Right kidney (tissue), 9 donors: ENCODE measurements around the gene UCP1.

Source experiments
- DNase-seq: peaks from one replicate; pipeline ENCODE4 v3.0.0-alpha.2; 2016
- long read RNA-seq, 8 donors: transcript quantifications; one replicate each; lab custom pipeline, GENCODE V29; 2026

Gene UCP1, protein sequence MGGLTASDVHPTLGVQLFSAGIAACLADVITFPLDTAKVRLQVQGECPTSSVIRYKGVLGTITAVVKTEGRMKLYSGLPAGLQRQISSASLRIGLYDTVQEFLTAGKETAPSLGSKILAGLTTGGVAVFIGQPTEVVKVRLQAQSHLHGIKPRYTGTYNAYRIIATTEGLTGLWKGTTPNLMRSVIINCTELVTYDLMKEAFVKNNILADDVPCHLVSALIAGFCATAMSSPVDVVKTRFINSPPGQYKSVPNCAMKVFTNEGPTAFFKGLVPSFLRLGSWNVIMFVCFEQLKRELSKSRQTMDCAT
- long read RNA-seq, donor 1 = 0 reads
- long read RNA-seq, donor 2 = 0 reads
- long read RNA-seq, donor 3 = 0 reads
- long read RNA-seq, donor 4 = 0 reads
- long read RNA-seq, donor 5 = 0 reads
- long read RNA-seq, donor 6 = 0 reads
- long read RNA-seq, donor 7 = 0 reads
- long read RNA-seq, donor 8 = 0 reads

DNA sequence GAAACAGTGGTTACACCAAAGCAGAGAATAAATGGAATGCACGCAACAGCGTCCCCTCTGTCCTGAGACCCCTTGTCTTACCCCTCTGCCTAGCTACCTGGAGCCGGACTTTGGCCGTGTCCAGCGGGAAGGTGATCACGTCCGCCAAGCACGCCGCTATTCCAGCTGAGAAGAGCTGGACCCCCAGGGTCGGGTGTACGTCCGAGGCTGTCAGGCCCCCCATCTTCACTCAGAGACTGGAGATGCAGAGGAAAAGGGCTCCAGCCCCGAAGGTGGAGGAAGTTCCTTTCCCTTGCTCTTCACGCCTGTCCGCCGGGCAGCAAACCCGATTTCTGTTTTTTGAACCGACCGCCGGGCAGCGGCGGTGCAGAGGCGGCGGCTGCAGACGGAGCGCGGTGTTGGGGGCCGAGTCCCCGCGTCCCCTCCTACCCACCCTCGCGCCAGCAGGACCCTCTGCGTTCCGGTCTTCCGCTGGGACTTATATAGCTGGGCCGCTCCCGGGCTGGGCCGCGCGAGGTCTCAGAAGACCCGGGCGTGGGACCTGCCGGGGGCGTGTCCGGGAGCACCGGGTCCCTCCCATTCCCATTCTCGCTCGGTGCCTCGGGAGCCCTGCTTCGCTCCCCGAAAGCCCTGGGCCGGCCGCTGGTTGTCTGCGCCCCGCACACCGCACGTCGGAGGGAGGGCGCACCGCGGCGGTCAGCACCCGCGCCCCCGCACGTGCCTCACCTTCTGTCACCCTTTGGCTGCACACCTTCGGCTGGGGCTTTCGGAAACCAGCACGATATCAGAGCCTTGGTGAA is at the start of gene UCP1:
Gene UCP1, minus strand, starts transcription at position 455 of the 800 bp plus-strand sequence. Its CDS starts 232 bp downstream, at position 223.
- DNase-seq = peak; percentile 78

DNA sequence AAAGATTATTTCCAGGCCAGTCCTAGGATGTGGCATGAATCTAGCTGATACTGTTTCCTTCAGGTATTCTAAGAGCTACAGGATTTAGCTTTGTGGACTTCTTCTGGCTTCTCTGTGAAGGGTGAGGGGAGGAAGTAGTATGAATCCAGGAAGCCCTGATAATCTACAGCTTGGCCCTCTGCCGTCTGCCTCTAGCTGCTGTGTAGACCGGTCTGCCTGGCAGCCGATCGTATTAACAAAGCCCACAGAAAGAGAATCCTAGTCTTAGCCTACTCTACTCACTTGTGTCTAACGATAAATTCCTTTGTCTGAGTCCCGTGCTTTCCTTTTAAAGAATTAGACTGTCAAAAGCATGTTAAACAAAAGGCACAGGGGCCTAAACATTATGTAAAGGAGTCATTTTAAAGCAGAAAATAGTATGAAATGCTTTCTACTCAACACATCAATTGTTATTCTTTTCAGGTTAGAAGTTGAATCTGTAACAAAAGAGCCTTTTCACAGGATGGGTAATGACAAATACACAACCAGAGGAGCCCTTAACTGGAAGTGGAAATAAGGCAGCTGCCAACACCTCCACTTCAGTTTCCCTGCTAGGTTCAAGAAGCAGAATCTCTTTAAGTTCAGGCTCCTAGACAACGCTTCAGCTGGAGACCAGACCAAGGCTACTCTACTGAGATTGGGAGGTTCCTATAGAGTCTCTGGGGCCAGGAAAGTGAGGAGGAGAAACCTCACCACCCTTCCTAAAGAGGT is 48.9 kb upstream of the UCP1 start:
- no peak for DNase-seq

DNA sequence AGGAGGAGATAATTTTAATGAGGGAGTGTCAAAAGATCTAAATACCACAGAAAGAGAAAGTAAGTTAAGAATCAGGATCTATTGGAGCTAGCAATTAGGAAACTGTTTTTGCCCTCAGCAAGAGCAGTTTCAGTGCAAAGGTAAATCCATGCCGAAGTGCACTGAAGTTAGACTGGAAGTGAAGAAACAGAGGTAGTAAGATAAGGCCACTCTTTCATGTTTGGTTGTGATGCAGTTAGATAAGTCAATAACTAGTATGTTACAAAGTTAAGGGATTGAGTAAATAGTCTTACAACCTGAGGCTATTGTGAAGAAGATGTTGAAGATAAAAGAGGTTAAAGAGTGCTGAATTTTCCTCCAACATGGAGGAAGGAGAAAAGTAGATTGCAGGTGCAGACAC is 46.7 kb upstream of the UCP1 start:
- no peak for DNase-seq

DNA sequence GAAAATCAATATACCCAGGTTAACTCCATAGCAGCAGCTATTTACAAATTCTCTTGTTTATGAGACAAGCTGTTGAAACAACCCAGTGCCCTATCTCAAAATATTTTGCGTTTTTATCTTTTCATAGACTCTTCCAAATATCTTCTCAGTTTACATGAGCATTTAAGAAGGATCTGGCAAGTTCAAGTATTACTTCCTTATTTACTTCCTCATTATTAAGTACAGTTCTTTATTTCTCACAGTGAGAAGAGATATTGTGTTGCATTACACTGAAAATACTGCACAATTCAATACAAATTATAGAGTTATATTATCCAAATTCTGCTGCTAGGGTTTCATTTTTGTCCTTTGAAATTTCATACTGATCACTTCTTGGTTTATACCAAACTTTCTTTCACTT is 43.6 kb upstream of the UCP1 start:
- no peak for DNase-seq

DNA sequence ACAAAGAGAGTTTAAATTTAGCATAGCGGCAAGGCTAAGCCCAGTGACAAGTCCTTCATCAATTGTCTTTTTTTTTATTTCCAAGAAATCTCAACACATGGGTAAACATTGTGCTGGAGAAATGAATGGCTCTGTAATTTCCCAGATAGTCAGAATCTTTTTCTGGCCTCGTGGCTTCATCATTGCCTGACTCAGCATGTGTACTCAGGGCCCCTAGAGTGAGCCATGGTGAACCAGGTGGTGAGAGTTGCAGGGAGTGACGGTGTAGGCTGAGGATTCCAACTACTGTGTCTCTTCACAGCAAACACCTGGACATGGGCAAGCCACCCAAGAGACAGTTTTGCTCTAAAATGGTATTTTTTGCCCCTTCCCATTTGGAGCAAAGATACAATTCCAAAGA is 43.1 kb upstream of the UCP1 start:
- DNase-seq = no peak

DNA sequence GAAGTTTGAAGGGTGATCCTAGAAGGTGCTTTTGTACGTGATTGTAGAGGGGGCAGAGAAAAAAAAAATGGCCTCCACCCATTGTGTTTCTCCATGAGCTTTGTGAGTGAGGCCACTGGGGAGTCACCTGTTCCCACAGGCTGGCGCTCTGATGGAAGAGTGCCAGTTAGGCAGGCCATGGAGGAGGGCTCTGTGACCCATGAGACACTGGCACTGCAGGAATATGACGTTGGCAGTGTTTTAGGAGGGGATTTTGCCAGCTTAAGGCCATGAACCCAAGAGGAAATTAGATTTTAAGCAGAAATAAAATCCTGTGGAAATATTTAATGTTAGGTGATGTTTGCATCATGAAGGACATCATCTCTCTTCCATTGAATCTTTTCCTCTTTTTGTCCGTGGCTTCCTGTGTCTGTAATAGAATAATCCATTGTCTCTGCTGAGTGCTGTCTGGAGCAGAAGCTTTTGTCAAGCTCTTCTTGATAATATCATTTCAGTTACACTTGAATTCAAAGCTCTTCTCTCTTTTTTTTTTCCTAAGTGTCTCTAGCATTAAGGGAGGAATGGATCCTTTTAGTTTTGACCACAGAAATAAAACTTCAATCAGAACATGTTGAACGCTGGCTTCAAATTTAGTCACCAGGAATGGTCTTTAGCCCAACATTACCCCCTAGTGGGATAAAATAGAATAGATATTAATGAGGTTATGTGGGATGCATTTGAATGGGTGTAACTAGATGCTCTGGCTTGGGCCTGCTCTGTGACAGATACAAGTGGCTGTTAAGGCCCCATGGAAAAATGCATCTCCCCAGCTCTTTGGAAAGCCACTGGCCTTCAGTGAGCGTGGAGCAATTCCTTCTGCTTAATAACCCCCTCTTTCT is 41.0 kb upstream of the UCP1 start:
- DNase-seq = peak; percentile 42

DNA sequence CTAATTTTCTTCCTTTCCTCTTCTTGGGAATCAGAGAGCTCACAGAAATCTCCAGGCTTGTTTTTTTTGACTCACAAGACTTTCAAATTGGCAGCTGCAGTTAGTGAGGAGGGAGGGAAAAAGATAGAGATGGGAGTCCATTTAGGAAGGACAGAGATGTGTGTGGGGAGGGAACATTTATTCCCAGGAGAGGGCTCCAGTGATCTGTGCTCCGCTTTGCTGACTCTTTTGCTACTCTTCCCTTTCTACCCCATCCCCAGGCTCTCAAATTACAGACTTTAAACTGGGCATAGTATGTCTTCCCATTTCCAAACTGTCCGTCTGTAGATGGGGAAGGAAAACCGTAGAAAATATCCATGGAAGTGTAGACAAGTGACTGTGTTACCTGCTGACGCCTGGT is 39.1 kb upstream of the UCP1 start:
- no peak for DNase-seq

DNA sequence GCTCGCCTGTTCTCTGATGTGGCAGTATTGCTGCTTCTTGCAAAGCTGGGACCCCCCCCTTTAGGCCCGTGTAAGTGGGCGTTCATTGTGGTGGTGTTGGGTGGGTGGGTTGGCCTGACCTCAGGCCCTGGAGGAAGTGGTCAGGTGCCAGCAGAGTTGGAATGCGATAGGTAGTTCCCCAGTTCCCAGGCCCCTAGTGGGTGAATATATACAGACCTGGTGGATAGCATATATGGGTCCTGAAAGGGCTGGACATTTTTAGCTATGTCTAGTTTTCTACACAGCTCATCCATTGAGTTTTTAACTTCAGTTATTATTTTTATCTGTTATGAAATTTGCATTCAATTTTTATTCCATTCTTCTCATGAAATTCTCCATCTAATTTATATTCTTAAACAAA is 35.8 kb upstream of the UCP1 start:
- no peak for DNase-seq

DNA sequence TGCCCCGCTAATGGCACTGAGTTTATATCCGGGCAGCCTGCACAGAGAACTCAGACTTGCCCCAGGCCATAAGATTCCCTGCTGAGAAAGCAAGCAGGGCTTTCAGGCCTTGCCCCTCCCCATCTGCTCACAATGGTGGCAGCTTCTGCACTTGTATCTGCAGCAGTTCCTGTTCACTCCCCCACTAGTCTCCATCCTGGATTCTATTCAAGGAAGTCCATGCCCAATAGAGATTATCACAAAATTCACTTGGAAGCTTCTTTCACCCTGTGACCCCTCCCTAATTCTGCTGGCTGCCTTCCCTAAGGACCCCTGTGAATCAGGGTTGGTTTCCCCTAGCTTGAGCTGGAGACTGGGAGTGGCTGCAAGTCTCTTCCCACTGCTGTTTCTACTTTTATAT is 34.5 kb upstream of the UCP1 start:
- no peak for DNase-seq

DNA sequence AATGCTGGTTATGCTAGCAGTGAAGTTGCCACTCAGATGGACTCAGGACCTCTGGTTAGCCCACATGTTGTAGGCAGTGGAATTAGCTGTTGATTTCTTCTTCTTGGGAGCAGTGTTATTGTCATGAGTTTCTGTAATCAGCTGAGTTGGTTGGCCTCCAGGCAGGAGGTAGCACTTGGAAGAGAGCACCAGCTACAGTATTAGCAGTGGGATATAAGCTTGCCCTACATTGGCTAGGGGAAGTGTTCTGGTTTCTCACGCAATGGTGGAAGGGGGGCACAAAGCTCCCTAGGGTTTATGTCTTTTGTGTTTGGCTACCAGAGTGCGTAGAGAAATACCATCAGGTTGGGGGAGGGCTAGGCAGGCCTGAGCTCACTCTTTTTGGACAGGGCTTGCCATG is 34.0 kb upstream of the UCP1 start:
- no peak for DNase-seq

DNA sequence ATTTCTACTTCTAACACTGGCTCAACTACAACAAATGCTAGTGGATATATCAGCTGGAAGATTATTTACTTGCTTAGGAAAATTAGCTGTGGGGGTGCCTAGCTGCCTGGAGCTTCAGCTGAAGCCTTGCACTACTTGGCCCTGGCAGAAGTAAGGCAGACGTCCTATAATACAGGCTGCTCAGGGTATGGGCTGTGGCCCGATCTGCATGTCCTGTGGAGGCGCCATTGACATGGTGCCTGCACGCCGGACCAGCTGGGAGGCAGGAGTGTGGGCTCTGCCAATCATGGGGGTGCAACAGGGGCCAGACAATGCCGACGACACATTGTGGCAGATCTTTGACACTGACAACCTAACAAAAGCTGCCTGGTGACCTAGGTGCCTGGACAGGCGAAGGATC is 31.6 kb upstream of the UCP1 start:
- no peak for DNase-seq

DNA sequence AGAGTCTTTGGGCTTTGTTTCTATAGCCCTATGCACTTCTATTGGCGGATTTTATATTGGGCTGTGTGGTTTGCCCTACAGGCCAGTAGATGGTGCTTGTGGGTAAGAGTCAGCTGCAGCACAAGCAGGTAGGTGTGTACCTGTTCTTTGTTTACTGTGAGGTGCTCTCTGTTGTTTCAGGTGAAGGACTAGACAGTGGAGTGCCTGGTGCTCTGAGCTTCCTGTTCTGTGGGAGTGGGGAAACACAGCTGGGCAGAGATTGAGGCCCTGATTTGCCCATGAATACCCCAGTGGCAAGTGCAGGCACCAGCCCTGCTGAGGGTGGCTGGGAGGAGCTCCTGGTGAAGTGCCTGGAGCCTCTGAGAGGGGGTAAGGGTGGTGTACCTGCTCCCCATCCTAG is 26.3 kb upstream of the UCP1 start:
- DNase-seq = no peak

DNA sequence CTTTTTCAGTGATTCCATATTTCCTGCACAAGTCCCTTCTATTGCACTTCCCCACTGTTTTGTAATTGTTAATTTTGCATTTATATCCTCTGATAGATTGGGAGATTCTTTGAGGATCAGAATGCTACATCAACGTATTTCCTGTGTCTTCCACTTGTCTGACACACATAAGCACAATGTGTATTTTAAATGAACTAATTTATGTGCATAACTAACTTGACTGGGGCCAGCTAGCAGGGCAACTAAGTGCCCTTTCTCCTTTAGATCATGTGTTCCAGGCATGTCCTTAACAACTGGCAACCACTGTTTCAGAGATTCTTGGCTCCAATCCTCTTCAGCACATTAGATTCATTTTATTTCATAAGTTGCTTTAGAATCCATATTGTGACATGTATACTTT is 15.7 kb upstream of the UCP1 start:
- DNase-seq = no peak

DNA sequence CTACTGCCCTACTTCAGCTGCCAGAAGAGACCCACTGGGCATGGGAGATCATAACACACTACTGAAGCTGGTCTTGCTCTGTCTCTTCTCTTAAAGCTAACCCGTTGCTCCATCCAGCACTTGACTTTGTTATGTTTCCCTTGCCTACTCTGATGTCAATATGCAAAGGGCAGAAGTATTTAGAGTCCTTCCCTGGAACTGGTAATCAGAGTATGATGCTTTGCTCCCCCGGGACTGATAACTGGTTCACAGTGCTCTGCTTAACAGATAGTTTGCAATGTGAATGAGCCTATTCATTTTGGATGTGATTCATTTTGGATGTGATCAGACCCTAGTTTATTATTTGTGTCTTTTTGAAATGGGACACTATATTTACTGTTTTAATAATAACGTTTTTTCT is 12.3 kb upstream of the UCP1 start:
- DNase-seq = no peak

DNA sequence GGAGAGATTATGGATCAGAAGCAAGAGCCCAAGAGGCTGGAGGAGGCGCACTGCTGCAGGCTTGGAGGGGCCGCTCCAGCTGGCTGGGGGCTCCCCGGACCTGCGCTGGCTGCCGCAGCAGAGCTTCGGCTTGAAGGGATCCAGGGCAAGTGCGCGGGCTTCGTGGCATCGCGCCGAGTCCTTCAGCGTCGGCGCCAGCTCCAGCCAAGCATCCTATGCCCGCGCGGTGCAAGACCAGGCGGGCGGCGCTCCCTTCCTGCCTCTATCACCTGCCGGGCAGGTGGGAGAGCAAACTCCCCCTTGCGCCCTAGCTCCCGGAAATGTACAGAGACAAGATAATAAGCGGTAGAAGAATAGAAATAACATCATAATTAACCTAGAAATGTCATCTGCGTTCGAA is 10.5 kb upstream of the UCP1 start:
- DNase-seq = no peak

DNA sequence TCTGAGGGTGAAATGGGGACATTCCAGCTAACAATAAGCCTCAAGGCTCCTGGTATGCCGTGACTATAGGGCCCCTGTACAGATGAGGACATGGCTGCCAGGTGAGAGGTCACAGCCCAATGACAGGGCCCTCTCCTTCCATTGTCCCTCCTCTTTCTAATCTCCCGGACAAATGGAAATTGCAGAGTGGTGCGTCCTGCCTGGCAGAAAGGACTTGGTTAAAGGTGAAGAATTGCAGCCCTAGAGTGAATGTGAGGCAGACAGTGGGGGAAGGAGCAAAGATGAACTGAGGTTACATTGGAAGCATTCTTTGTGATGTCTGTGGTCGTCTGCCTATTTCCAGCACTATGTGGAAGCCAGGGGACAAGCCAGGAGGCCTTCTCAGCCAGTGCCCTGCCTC is 6.7 kb upstream of the UCP1 start:
- no peak for DNase-seq

DNA sequence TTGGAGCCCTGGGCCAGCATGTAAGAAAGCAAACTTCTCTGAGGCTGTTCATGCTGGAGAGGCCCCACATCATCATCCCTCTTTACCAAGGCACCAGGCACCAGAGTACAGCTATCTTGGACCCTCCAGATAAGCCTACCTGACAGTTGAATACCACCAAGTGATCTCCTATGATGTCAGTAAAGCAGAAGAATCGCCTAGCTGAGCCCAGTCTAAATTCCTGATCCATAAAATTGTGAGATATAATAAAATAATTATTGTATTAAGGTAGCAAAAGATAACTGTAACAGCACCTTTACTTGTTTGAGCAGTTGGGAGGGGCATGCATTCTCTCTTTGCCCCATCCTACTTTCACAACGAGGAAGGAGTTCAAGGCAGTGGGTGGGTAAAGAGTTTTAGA is 2.9 kb upstream of the UCP1 start:
- DNase-seq = no peak

DNA sequence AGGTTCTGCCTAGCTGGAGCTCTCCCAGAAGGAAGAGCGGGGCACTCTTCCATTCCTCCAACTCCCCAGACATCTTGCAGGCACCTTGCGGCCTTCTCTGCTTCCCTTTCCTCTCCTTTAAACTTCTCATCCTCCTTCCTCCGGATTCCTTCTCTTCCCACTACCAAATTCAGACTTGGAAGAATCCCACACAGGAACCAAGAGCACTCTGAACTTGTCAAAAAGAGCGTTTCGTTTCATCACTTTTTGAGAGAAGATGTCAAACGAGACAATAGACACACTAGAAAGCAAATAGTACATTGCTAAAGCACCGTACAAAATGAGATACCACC is 512 bp upstream of the UCP1 start:
- DNase-seq = no peak

DNA sequence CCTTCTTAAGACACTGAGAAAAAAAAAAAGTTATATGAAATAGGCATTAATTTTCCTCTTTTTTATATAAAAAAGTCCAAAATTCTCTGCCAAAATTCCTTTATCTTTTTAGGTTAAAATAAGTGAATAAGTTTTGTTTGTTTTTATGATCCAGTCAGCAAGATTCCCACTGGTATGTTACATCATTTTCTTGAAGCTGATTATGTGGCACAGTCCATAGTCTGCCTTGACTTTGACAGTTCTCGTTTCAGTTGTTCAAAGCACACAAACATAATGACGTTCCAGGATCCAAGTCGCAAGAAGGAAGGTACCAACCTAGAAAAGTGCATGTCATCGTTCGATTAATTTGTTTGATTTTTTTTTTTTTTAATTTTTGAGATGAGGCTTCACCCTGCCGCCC is 9.1 kb downstream of the UCP1 start:
- no peak for DNase-seq

DNA sequence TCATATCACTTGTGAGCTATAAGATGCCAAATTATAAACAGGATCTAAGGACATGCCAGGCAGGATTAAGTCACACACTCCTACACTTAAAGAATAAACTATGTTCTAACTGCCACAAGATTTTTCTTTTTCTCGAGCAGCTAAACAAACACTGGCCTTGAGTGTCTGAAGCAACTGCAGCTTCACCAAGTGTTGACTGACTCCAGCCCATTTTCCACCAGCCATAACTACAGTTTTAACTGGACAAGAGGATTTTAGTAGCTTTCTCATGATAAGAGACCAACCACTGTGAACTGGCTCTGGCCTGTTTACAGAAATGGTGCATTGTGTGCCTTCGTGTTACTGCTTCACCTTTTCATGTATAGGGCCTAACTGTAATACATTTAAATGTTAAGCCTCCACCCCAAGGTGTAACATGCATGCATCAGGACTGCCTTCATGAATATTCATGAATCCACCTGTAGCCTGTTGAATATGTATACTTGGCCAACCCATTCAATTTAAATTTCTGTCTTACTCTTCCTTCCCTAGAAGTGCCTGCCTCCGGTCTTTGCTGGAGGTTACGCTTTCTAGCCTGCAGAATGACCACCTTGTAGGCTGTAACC is 10.8 kb downstream of the UCP1 start:
- DNase-seq = no peak

DNA sequence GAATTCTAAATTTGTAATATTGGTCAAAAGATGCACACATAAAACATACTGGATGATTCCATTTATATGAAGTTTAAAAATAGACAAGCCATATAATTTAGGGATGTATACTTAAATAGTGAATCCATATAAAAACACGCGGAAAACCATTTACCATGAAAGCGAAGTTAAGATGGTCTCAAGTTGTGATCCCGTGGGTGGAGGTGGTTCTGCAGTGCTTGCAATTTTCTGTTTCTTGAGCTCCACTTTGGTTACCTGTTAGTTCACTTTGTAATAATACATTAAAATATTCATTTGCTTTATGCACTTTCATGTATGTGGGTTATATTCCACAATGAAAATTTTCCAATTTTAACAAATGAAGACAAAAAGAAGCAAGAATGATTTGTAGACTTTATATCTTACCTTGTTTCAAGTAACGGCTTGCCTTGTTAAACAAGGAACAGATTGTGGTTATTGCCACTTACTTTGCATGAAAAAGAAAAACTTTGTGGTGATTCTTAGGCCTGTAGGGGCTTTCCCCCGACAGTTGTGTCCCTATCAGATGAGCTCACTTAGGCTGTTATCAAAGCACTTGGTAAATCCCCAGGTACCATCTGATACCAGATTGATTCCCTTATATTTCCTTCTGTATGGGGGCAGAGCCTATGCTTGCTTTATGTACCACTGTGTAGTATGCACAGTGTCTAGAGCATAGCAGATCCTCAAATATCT is 12.2 kb downstream of the UCP1 start:
- DNase-seq = no peak
